ENCODE results near the gene MYLK2. TPM values are rescaled to one million over a fixed set of nuclear protein-coding genes. Genes with fewer than 3 reads are reported as not detected.

Gene MYLK2
- total and polyA plus RNA-seq, 10 of the 15 experiments (the other 5 are each of a cell fraction or from before 2014, with no cell fraction given): 0.04 to 0.67 (median 0.18) TPM; not detected in 1

DNA sequence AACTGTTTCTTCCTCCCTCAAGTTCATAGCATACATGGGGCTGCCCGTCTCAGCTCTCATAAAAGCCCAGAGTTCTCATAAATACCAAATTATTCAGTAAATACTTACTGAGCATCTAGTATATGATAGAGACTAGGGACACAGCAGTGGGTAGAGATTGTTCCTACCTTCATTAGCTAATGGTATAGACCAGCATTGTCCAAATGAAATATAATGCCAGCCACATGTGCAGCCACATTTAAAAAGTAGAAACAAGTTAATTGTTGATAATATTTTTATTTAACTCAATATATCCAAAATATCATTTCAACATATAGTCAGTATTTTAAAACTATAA is 52.4 kb downstream of the MYLK2 start (continued):
- TF ChIP-seq ELK1 (IDR thresholded peaks at IDR 0.05; ENCODE audit: low read depth, low read length) (no peak), ZNF274 (IDR thresholded peaks at IDR 0.05; ENCODE audit: insufficient read depth, insufficient read length) (no peak), RFX5 (IDR thresholded peaks at IDR 0.05; ENCODE audit: low read depth, low read length) (no peak), RBBP5 (conservative IDR thresholded peaks at IDR 0.05) (no peak), NKRF (conservative IDR thresholded peaks at IDR 0.05) (no peak), STAT3 (IDR thresholded peaks at IDR 0.05; ENCODE audit: low read depth, low read length) (no peak), RUNX3 (IDR thresholded peaks at IDR 0.05; ENCODE audit: low read length) (no peak), CBX5 (IDR thresholded peaks at IDR 0.05; ENCODE audit: low read depth) (no peak), SRF (IDR thresholded peaks at IDR 0.05; ENCODE audit: low read depth in 2 of 2, low read length in 2 of 2) (no peak), ZBTB40 (IDR thresholded peaks at IDR 0.05; ENCODE audit: borderline replicate concordance) (no peak)

Data from GM12878 (cell line).